Bronchial epithelial cell (primary cell): ENCODE measurements around the gene DQX1. TPM values are rescaled to one million over a fixed set of nuclear protein-coding genes. Genes with fewer than 3 reads are reported as not detected.

Experiments
- DNase-seq: peaks from one replicate; pipeline ENCODE4 v3.0.0-alpha.2; 2010; ENCODE audit warnings: low read depth
- FAIRE-seq: peaks from 2 replicates; lab custom pipeline; 2011; peaks lifted over from hg19 to GRCh38; lab: Jason Lieb, UNC
- H3K27me3 ChIP-seq: 2 replicates; pipeline ENCODE4 v1.5.1; 2011; ENCODE audit warnings: low read length; ENCODE audit not compliant: control insufficient read depth, insufficient read depth
- H3K36me3 ChIP-seq: 2 replicates; pipeline ENCODE4 v1.5.1; 2011; ENCODE audit warnings: low read length; ENCODE audit not compliant: control insufficient read depth, insufficient read depth
- H3K4me3 ChIP-seq: 2 replicates; pipeline ENCODE4 v1.5.1; 2011; ENCODE audit warnings: mild to moderate bottlenecking, low read depth, low read length, control low read depth
- CTCF ChIP-seq: IDR thresholded peaks from 2 replicates; pipeline ENCODE4 v1.5.1; 2011; ENCODE audit warnings: mild to moderate bottlenecking, moderate library complexity, low read length, control low read depth, inconsistent platforms; ENCODE audit not compliant: insufficient read depth, severe bottlenecking
- total RNA-seq: library from RNA; depleted of rRNA; stranded (reverse); fragments of >200 nt; gene quantifications from 2 replicates; pipeline ENCODE4 v1.2.1, GENCODE V29; 2014

Gene DQX1
- total RNA-seq, 1 donor from 2014 or later = 1.6 TPM

- TF ChIP-seq CTCF = no peak
- peaks cover 6% of the 10 kb centered on the region for H3K36me3 ChIP-seq
- no peaks in the 10 kb centered on the region for H3K27me3 ChIP-seq
- FAIRE-seq = no peak
- peak; percentile 22 for DNase-seq
- peak overlapping the region; percentile 91 for H3K4me3 ChIP-seq
Observed at GRCh38 chr2:74481961-74482800, 43.9 kb downstream of the DQX1 start.

- Histone ChIP-seq H3K4me3 (peak overlapping the region; percentile 91), H3K36me3 (peaks cover 8% of the 10 kb centered on the region), H3K27me3 (no peaks in the 10 kb centered on the region)
- FAIRE-seq = no peak
- DNase-seq = no peak
- TF ChIP-seq CTCF = no peak
Observed at GRCh38 chr2:74481431-74481830, 44.6 kb downstream of the DQX1 start.

- FAIRE-seq = no peak
- DNase-seq = no peak
- Histone ChIP-seq H3K27me3 (no peaks in the 10 kb centered on the region), H3K4me3 (no peak overlapping the region), H3K36me3 (peaks cover 6% of the 10 kb centered on the region)
- TF ChIP-seq CTCF = peak; percentile 44
Observed at GRCh38 chr2:74474899-74475298, 51.1 kb downstream of the DQX1 start.

- Histone ChIP-seq H3K36me3 (peaks cover 6% of the 10 kb centered on the region), H3K4me3 (no peak overlapping the region), H3K27me3 (no peaks in the 10 kb centered on the region)
- no peak for TF ChIP-seq CTCF
- DNase-seq (no peak), FAIRE-seq (no peak)
Observed at GRCh38 chr2:74474481-74474880, 51.5 kb downstream of the DQX1 start.

GRCh38 chr2:74472945-74473258 is 53.1 kb downstream of the DQX1 start:
- H3K4me3 ChIP-seq = peak overlapping the region; percentile 84
- H3K27me3 ChIP-seq = no peaks in the 10 kb centered on the region
- FAIRE-seq (no peak), DNase-seq (peak; percentile 10)
- peaks cover 6% of the 10 kb centered on the region for H3K36me3 ChIP-seq
- no peak for TF ChIP-seq CTCF
